GM13977 (cell line): ENCODE measurements around the gene FIP1L1.

Experiments used
- DNase-seq: peaks from one replicate; pipeline ENCODE4 v3.0.0; 2012; ENCODE audit warnings: low spot score
- in situ Hi-C: fragments of 300-500 bp; cut with MboI; formaldehyde crosslinking; loops from one replicate; pipeline ENCODE4 v1.12.0; 2022; ENCODE audit warnings: low sequenced_read_pairs, low pct_unique_long_range_greater_than_20kb, mixed read lengths, inconsistent platforms; ENCODE audit not compliant: unreplicated experiment
- TF ChIP-seq, protein P1 (sequence below): IDR thresholded peaks from 2 replicates; pipeline ENCODE4 v1.5.1; 2012; ENCODE audit warnings: mild to moderate bottlenecking, control low read depth; ENCODE audit not compliant: insufficient read depth; ENCODE audit errors: extremely low read depth, missing control alignments

Gene FIP1L1

DNA sequence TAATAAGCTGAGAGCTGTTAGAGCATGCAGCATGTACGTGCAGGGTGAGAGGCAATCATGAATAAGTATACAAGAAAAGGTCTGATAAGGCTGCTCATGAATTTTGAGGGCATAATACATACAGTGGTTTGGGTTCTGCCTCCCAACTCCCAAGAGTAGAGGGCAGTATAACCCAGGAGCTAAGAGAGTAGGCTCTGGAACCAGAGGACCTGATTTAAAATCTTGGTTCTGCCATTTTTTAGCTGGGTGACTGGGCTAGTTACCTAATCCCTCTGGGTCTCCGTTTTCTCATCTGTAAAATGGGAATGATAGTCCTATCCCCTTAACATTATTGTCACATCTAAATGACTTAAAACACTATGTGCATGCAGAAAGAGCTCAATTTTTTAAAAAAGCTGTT is 128.5 kb downstream of the FIP1L1 start:
- TF ChIP-seq, protein P1, sequence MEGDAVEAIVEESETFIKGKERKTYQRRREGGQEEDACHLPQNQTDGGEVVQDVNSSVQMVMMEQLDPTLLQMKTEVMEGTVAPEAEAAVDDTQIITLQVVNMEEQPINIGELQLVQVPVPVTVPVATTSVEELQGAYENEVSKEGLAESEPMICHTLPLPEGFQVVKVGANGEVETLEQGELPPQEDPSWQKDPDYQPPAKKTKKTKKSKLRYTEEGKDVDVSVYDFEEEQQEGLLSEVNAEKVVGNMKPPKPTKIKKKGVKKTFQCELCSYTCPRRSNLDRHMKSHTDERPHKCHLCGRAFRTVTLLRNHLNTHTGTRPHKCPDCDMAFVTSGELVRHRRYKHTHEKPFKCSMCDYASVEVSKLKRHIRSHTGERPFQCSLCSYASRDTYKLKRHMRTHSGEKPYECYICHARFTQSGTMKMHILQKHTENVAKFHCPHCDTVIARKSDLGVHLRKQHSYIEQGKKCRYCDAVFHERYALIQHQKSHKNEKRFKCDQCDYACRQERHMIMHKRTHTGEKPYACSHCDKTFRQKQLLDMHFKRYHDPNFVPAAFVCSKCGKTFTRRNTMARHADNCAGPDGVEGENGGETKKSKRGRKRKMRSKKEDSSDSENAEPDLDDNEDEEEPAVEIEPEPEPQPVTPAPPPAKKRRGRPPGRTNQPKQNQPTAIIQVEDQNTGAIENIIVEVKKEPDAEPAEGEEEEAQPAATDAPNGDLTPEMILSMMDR, result no peak

DNA sequence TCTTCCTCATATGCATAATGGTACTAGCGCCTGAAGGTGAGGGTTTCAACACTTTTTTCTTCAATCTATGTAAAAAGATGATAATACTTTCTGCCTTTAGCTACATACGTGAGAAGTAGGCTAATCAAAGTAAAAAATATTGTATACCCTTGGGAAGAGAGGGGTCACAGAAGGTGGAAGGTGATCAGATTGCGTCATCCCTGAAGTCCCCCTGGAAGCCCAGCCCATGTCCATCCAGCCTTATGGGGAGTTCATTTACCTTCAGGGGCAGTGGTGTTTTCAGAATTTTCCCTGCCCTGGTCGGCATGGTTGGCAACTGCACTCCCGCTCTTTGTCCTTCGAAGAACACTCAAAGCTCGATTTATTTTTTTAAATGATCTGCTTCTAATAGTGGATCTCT is 129.6 kb downstream of the FIP1L1 start:
- DNase-seq, result no peak
- in situ Hi-C loops, result no loop called here
- TF ChIP-seq, protein P1, result no peak

More for the DNA sequence above, 128.5 kb downstream of the FIP1L1 start:
- in situ Hi-C loops, result no loop called here
- DNase-seq, result no peak

DNA sequence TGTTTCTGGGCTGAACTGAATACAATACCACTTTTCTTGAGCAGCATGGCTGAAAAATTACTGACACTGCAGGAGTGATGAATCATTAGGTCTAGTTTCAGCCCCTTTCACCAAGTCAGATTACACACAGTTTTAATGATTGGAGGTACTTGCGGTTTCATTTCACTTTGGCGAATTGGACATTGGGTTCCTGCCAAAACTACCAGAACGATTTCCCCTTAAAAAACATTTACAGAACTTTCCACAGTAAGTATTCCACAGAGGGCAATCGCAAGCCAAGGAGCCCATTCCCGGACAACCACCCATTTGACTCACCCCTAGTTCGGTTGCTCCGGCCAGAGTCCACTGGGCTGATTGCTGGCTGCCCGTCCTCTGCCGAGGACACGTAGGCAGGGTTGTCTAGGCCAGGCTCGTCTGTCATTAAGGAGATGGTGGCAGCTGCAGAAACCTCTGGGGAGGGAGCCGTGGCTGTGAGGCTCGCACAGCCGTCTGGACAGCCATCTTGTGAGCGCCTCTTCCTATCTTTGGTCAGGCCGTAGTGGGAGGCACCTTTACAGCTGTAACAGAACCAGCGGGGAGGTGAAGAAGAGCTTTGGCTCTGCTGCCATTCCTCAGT is 130.3 kb downstream of the FIP1L1 start:
- in situ Hi-C loops, result no loop called here
- no peak for DNase-seq
- TF ChIP-seq, protein P1, result no peak

DNA sequence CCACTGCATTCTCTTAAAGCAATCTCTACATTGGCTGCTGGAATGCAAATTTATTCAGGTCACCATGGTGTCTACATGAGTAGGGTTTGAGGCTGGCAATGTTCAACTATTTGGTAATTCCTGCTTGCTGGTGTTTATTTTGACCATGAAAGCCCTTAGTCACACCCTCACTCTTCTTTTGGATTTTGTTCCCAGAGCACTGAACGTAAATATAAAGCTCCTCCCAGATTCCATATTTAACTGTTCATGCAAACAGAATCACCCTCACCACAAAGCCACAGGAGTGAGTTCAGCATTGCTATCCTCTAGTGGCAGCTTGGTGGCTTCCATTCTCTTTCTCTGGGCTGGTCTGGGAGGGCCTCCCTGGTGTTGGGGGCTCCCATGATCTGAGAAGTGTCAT is 131.0 kb downstream of the FIP1L1 start:
- in situ Hi-C loops, result no loop called here

DNA sequence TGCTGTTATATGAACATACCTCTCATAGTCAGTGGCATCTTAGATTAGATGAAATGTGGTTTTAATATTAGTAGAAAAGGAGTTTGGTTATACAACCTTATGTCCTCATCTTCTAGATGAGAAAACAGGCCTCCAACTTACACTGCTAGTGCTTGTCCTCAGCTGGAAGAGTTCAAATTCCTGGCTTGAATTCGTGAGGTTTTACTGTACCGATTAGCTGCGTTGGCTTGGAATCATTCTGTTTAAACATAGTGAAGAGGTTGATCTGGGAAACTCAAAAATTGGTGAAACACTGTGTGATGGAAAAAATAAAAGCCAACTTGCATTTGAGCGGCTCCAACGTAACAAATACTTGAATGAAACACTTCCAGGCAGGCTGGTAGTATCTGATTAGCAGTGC is 132.9 kb downstream of the FIP1L1 start:
- no peak for DNase-seq
- in situ Hi-C loops, result no loop called here
- TF ChIP-seq, protein P1, result no peak

More for the DNA sequence above, 131.0 kb downstream of the FIP1L1 start:
- DNase-seq, result no peak
- TF ChIP-seq, protein P1, result no peak
